ENCODE measurements around the gene ADARB1.

Gene ADARB1

DNA sequence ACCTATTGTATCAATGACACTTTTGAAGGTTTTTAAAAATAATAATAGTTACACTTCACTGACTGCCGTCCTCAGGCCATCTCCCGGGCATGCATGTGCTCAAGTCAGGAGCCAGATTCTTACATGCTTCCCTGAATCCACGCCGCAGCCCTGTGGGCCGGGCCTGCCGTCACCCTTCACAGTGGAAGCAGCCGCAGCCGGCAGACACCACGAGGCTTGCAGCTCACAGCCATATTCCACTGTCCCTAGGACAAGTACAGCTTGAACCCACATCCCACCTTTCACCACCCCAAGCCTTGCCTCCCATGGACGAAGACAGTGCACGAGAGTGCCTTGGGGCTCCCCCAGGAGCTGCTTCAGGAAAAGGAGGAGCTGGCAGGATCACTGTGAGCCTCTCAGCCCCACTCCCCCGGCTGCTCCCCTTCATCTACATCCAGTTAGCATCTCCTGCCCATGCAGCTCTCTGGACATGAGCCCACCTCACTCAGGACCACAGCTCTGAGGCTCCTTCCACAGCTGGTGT lies 136.1 kb downstream of the ADARB1 start:
- DNase-seq, result no peak

DNA sequence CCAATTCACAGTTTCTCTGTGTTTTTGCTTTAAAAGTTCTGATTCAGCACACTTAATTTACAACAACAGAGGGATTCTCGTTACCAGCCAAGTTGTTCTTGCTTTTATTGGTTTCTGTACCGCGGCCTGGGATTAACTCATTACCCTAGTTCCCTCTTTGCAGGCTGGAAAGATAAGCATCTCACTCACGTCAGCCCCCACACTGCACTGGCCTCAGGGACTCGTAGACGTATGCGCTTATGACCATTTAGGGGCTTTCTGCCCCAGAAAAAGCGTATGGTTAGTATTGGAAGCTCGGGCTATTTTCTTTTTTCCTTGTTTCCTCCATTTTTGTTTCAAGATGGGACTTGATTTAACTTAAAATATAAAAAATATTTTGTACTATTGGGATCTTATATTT lies 137.3 kb downstream of the ADARB1 start:
- no peak for DNase-seq

DNA sequence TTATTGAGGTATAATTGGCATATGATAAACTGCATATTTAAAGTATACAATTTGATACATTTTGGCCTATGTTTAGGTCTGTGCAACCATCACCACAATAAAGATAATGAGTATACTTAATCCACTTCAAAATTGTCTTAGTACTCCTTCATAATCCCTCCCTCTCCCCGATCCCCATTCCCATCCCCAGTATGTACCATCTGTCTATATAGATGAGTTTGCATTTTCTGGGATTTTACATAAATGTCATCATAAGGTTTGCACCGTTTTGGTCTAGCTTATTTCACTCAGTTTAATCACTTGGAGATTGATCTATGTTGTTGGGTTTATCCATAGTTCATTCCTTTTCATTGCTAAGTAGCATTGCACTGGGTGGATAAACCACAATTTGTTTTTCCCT lies 139.0 kb downstream of the ADARB1 start:
- peak; percentile 70 for DNase-seq

DNA sequence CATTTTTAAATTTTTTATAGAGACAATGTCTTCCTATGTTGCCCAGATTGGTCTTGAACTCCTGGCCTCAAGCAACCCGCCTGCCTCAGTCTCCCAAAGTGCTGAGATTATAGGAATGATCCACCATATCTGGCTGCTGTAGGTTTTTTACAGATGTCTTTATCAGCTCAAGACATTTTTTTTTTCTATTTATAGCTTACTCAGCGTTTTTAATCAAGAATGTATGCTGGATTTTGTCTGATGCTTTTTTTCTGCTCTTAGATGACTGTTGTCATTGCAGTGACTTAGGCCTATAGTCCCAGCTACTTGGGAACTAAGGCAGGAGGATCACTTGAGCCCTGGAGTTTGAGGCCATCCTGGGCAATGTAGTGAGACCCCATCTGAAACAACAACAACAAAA lies 140.8 kb downstream of the ADARB1 start:
- no peak for DNase-seq

DNA sequence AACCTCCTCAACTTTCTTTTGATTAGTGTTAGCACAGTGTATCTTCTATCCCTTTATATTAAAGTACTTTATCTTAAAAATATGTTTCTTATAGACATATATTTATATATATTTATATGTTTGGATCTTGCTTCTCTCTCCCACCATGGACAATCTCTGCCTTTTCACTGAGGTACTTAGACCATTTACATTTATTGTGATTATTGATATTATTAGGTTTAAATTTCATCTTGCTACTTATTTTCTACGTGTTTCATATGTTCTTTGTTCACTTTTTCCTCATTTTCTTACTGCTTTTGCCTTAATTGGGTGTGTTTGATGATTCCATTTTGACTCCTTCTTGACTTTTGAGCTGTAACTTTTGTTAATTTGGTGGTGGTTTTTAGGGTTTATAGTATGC lies 142.6 kb downstream of the ADARB1 start:
- no peak for DNase-seq

DNA sequence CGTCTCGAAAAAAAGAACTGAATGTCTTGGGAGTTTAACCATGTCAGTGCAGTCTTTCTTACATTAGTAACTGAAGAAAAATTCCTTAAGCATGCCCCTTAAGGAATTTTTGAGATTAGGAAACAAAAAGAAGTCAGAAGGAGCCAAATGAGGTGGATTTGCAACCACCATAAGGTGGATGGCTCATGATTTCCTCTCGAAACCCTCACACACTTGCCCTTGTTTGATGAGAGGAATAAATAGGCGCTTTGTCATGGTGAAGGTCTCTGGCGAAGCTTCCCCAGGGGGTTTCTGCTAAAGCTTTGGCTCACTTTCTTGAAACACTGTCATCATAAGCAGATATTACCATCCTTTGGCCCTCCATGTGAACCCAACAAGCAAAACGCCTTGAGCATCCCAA lies 145.1 kb downstream of the ADARB1 start:
- no peak for DNase-seq

DNA sequence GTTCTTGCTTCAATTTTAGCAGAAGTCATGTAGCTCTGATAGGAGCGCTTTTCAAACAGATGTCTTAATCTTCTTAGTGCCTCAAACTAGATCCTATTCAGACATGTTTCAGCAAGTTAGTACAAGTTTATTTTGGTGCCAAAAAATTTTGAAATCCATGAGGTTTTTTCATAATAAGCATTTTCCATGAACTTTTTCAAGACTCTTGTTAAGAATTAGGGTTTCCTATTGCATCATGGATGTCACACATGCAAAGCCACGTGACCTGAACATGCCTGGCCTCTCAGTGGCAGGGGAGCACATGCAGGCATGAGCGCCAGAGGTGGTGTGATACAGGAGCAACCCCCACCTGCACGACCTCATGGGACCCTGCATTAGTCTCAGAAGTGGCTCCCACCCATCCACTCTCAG lies 145.7 kb downstream of the ADARB1 start:
- DNase-seq, result no peak

DNA sequence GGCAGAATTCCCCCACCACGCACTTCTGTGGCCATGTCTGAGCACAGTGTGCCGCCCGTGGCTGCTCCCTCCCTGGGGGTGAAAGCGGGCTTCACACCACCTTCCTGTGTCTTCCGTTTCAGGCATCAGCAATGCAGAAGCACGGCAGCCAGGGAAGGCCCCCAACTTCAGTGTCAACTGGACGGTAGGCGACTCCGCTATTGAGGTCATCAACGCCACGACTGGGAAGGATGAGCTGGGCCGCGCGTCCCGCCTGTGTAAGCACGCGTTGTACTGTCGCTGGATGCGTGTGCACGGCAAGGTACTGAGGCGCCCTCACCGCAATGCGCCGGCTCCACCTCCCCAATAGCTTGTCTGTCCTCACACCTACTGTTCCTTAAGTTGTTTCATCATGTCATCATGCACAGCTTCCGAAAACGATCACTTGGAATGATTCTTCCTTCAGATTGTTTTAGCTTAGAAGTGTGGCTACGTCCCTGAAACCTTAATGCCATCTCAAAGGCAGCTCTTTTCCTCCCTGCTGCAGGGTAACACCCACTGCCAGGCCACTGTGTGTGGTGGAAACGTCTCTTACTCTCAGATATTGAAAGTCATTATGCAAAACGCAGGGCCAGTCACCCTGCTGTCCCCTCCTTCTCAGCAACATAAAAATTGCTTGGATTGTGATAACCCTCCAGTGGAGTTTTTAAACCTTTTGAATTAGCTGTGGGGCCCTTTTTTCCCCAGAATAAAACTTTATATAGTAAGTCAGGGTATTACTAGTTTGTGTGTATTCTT lies 146.5 kb downstream of the ADARB1 start:
- DNase-seq, result no peak

DNA sequence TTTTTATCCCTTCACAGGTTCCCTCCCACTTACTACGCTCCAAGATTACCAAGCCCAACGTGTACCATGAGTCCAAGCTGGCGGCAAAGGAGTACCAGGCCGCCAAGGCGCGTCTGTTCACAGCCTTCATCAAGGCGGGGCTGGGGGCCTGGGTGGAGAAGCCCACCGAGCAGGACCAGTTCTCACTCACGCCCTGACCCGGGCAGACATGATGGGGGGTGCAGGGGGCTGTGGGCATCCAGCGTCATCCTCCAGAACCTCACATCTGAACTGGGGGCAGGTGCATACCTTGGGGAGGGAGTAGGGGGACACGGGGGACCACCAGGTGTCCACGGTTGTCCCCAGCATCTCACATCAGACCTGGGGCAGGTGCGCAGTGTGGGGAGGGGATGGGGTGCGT lies 147.6 kb downstream of the ADARB1 start:
- DNase-seq, result no peak

DNA sequence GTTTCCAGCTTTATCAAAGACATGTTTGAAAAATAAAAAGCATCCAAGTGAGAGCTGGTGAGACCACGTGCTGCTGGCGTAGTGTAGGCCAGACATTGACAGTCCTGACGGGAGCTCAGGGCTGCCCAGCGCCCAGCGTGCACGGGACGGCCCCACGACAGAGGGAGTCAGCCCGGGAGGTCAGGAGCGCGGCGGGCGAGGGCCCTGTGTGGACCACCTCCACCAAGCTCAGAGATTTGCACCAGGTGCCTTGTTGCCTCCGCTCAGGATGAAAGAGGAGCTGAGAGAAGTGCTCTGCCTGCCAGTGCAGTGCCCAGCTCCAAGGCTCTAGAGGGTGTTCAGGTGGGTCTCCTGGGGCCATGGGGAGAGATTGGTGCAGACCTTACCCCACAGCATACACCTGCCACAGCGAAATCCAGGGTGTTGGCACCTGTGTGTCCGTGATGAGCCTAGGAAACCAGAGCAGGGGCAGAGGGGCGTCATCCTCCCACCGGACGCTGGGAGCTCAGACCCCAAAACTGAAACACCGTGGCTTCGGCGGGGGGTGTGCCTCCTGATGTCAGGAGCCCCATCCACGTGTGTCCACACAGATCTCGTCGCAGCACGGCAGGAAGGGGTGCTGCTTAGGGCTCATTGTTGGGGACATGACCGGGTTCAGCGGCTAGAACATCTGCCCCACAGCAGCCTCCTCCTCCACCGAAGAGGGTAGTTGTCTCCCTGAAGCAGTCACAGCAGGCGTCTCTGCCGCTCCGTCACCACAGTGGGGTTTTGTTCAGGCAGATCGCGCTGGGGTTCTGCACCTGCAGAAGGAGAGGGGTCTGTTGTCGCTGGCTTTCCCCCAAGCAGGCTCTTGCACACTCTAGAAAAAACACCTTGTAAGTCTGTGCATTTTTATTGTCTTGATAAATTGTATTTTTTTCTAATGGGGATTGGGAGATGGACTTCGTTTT lies 149.1 kb downstream of the ADARB1 start:
- DNase-seq, result no peak

DNA sequence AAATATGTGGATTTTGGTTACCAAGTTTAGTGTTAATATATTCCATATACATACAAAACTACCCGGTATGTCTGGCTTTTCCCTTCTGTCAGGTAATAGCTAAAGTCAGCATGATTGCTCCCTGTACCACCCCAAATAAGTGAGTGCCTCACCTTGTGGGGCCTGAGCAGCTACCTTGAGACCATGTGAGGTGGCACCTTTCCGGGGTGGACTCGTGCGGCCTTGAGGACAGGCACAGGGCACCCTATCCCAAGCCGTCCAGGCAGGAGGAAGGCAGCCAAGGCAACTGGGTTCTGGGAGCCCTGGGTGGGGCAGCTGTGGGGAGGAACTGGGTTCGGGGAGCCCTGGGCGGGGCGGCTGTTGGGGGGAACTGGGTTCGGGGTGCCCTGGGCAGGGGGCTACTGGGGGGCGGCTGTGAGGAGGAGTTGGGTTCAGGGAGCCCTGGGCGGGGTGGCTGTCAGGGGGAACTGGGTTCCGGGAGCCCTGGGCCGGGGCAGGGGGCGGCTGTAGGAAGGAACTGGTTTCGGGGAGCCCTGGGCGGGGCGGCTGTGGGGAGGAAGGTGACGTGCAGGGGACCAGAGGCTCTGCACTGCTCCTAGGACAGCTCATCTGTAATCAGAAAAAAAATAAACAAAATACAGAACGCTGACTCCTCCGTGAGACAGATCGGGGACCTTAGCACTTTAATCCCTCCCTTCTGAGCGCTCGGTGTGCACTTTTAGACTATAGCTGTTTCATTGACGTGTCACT lies 150.0 kb downstream of the ADARB1 start:
- DNase-seq, result no peak

DNA sequence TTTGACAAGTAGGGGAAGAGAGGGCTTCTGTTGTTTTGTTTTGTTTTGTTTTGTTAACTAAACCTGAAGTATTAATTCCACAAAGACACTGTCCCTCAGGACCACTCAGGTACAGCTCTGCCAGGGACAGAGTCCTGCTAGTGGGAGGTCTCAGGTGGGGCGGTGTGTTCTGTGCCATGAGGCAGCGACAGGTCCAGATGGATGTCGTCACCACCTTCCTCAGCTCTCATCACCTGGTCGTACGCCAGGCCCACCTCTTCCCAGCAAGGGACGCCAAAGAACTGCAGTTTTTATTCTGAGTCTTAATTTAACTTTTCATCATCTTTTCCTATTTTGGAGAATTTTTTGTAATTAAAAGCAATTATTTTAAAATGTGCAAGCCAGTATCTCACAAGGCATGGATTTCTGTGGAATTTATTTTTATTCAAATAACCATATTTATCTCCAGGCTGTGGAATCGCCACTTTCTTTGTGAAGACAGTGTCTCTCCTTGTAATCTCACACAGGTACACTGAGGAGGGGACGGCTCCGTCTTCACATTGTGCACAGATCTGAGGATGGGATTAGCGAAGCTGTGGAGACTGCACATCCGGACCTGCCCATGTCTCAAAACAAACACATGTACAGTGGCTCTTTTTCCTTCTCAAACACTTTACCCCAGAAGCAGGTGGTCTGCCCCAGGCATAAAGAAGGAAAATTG lies 150.8 kb downstream of the ADARB1 start:
- no peak for DNase-seq

DNA sequence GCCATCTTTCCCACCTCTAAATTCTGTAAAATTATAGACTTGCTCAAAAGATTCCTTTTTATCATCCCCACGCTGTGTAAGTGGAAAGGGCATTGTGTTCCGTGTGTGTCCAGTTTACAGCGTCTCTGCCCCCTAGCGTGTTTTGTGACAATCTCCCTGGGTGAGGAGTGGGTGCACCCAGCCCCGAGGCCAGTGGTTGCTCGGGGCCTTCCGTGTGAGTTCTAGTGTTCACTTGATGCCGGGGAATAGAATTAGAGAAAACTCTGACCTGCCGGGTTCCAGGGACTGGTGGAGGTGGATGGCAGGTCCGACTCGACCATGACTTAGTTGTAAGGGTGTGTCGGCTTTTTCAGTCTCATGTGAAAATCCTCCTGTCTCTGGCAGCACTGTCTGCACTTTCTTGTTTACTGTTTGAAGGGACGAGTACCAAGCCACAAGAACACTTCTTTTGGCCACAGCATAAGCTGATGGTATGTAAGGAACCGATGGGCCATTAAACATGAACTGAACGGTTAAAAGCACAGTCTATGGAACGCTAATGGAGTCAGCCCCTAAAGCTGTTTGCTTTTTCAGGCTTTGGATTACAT lies 151.5 kb downstream of the ADARB1 start:
- no peak for DNase-seq

DNA sequence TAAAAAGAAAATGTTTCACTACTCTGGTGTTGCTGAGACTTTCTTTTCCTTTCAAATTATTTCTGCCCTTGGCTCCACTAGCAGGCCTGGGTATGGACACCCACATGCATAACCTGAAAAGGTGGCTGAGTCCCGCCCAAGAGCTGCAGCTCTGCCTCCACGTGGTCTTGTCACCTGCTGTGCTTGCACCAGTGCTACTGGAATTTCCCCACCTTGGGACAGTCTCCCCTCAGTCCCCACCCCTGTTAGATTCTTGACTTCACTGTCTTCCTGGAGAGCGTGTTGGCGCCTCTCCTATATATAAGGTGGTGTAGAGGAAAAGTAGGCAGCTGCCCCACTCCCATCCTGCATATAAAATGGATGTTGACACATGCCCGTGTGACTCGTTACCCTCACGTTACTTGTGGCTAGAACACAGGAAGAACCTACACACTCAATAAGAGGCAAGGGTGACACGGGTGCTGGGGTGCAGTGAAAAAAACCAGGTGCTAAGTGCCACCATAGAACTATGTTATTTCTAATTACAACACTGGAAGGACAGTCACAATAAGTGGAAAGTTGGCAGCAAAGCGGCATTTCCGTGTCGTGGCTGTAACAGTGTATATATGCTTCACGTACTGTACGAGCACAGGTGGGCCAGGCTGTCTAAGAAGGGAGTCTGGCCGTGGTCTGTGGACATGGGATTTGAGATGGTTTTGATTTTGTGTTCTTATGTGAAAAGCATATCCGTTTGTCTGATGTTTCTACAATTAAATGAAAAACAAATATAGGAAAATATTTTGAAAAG lies 152.4 kb downstream of the ADARB1 start:
- DNase-seq, result no peak

DNA sequence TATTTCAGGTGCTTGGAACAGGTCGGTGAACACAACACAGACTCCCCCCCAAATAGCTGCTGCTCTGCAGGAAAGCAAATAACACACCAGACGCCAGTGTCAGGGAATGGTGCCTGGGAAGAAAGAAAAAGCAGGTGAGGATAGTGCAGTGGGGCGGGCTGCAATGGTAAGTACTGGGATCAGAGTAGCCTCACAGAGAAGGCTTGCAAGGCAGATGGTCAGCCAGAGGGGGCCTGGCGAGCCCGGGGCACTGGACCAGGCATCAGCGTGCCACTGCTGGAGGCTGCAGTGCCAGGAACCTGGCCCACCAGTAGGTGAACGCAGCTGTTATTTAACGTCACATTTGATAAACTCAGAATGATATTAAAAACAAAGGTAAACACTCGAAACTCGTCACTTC lies 153.4 kb downstream of the ADARB1 start:
- no peak for DNase-seq

DNA sequence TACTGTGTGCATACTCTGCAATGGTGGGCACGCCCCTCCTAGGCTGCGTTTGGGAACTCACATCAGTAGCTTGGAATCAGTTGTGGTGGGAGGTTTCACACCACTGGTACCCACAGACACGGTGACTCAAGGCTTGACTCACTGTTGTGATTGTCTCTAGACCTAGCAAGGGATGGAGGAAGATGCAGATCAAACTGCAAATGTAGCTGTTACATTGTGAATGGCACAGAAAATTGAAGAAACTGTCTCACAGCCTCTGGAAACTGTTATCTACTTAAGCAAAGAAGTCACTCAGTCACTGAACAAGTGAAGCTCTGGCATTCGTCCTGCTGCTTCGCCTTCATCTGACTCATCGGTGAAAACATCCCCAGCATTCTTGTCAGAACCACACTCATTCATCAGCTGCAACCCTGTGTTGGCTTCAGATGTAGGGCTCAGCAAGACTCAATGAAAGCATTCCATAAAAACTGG lies 153.8 kb downstream of the ADARB1 start:
- DNase-seq, result no peak

DNA sequence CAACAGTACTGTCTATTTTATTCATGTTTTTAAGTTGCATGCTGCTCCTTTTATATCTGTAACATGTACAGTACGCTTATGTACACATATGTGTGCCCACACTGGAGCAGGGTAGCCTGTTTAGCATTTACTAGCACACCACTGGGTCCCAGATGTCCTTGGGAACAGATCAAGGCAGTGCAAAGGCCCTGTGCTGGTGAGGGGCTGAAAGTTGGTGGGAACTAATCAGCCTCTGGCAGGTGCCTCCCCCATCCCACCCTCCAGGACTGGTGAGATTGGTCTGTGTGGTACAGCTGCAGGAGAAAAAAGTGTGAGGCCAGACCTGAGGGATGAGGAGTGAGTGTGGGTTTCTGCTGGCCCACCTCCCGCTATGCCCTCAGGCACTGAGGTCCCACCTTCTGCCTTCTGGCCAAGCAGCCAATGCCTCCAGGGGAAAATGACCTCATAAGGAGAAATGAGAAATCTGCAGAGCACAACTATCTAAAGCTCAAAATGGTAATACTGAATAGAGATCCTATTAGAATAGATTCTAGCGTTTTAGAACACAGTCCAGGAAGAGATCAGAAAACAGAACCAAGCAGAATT lies 154.4 kb downstream of the ADARB1 start:
- DNase-seq, result no peak

DNA sequence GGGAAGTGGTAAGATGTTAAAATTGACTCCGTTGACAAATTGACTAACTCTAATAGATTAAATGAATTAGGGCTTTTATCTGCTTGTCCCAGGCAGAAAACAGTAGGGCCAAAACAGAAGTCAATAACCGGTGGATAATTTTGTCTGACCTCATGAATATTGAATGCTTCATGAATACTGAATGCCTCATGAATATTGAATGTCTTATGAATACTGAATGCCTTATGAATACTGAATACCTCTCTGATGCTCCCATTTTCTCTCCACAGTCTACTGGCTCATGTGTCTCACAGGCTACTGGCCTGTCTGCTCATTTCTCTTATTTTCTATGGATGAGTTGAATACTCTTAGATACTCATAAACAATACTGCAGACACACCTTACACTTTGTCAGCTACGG lies 157.3 kb downstream of the ADARB1 start:
- DNase-seq, result no peak

DNA sequence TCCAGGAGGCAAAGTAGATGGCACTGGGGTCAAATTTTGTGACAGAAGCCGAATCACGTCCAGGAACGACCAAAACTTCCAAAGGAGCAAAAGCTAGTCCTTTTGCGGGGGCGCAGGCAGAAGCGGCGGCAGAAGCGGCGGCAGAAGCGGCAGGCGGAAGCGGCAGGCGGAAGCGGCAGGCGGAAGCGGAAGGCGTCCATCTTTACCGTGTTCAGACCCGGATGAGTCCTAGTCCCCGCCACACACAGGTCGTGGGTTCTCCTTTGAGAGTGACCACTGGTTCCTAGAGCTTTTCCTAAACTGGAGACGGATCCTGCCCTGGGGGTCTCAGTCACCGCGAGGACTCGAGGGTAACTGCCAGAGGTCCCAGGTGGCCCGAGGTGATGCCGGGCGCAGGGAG lies 159.7 kb downstream of the ADARB1 start:
- DNase-seq, result no peak

DNA sequence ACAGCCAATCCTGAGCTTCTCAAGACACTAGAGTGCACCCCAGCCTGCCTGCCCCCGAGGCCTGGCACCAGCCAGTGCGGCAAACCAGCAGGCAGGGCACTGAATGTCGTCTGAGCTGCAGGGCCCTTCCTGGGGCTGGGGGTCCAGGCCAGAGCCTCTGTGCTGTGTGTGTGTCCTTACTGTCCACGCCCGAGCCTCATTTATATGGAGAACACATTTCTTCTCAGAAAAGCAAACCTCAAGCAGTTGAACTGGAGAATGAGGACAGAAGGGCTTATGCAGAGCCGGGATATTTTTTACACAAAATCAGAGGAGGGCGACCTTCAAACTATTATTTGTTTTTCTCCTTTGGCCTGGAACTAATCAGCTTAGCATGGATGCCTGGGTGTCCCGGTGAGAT lies 160.6 kb downstream of the ADARB1 start:
- no peak for DNase-seq

DNA sequence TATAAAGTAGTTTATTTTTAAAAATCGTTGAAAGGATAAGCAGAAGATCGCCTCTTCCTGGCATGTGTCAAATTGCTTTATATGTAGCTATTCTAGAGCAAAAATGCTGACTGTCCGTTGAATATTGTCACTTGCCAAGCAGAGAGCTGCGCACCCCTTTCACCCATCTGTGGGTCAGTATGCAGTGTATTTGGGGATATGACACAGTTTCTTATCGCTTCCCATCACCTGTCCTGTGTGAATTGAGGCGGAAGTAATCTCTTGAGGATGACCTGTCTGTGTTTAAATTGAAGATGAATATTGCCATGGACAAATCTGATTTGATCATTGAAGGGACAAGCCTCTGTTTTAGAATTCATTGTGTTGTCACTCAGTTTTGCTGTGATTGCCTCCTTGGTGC lies 161.1 kb downstream of the ADARB1 start:
- no peak for DNase-seq

All from NCI-H524 treated with DMSO at 0.1 percent for 48 hours (cell line).